Measurements from ENCODE around the gene ADAMTSL2.

Gene ADAMTSL2

GRCh38 chr9:133603135-133603927 is 68.8 kb downstream of the ADAMTSL2 start:
- in situ Hi-C loops (cut with MboI; ENCODE audit: low sequenced_read_pairs): no loop called here

GRCh38 chr9:133604214-133604613 is 69.7 kb downstream of the ADAMTSL2 start:
- in situ Hi-C loops (cut with MboI; ENCODE audit: low sequenced_read_pairs): no loop called here

- in situ Hi-C loops (cut with MboI; ENCODE audit: low sequenced_read_pairs): no loop called here
Observed at GRCh38 chr9:133604856-133605255, 70.4 kb downstream of the ADAMTSL2 start.

GRCh38 chr9:133605446-133605845 is 70.9 kb downstream of the ADAMTSL2 start:
- in situ Hi-C loops (cut with MboI; ENCODE audit: low sequenced_read_pairs): no loop called here

GRCh38 chr9:133605856-133606707 is 71.6 kb downstream of the ADAMTSL2 start:
- in situ Hi-C loops (cut with MboI; ENCODE audit: low sequenced_read_pairs): no loop called here

GRCh38 chr9:133606708-133607025 is 72.2 kb downstream of the ADAMTSL2 start:
- in situ Hi-C loops (cut with MboI; ENCODE audit: low sequenced_read_pairs): no loop called here

- in situ Hi-C loops (cut with MboI; ENCODE audit: low sequenced_read_pairs): no loop called here
Observed at GRCh38 chr9:133607381-133607780, 72.9 kb downstream of the ADAMTSL2 start.

GRCh38 chr9:133607976-133608375 is 73.5 kb downstream of the ADAMTSL2 start:
- in situ Hi-C loops (cut with MboI; ENCODE audit: low sequenced_read_pairs): no loop called here

- in situ Hi-C loops (cut with MboI; ENCODE audit: low sequenced_read_pairs): no loop called here
Observed at GRCh38 chr9:133608382-133608781, 73.9 kb downstream of the ADAMTSL2 start.

GRCh38 chr9:133608889-133609288 is 74.4 kb downstream of the ADAMTSL2 start:
- in situ Hi-C loops (cut with MboI; ENCODE audit: low sequenced_read_pairs): no loop called here

- in situ Hi-C loops (cut with MboI; ENCODE audit: low sequenced_read_pairs): no loop called here
Observed at GRCh38 chr9:133609311-133610098, 75.0 kb downstream of the ADAMTSL2 start, which contains the start of gene FAM163B. Gene FAM163B, minus strand, starts transcription at chr9:133609389. Its CDS starts 29,166 bp downstream, at chr9:133580223.

- in situ Hi-C loops (cut with MboI; ENCODE audit: low sequenced_read_pairs): no loop called here
Observed at GRCh38 chr9:133610845-133611244, 76.3 kb downstream of the ADAMTSL2 start.

- in situ Hi-C loops (cut with MboI; ENCODE audit: low sequenced_read_pairs): no loop called here
Observed at GRCh38 chr9:133612051-133612450, 77.5 kb downstream of the ADAMTSL2 start.

GRCh38 chr9:133612816-133613215 is 78.3 kb downstream of the ADAMTSL2 start:
- in situ Hi-C loops (cut with MboI; ENCODE audit: low sequenced_read_pairs): no loop called here

GRCh38 chr9:133613432-133613831 is 78.9 kb downstream of the ADAMTSL2 start:
- in situ Hi-C loops (cut with MboI; ENCODE audit: low sequenced_read_pairs): no loop called here

GRCh38 chr9:133614056-133614455 is 79.6 kb downstream of the ADAMTSL2 start:
- in situ Hi-C loops (cut with MboI; ENCODE audit: low sequenced_read_pairs): no loop called here

GRCh38 chr9:133614678-133615077 is 80.2 kb downstream of the ADAMTSL2 start:
- in situ Hi-C loops (cut with MboI; ENCODE audit: low sequenced_read_pairs): no loop called here

GRCh38 chr9:133615186-133615585 is 80.7 kb downstream of the ADAMTSL2 start:
- in situ Hi-C loops (cut with MboI; ENCODE audit: low sequenced_read_pairs): no loop called here

GRCh38 chr9:133615606-133616188 is 81.2 kb downstream of the ADAMTSL2 start:
- in situ Hi-C loops (cut with MboI; ENCODE audit: low sequenced_read_pairs): no loop called here

GRCh38 chr9:133616643-133617405 is 82.3 kb downstream of the ADAMTSL2 start:
- in situ Hi-C loops (cut with MboI; ENCODE audit: low sequenced_read_pairs): no loop called here

Data from hTERT RPE-1 (cell line).